ENCODE results near the gene SBK1.

- TF ChIP-seq CTCF (IDR thresholded peaks at IDR 0.05) (peak in 5 of 7 experiments; percentile 30 to 75 (median 45)), EP300 (IDR thresholded peaks at IDR 0.05) (no peak), POLR2A (IDR thresholded peaks at IDR 0.05) (no peak), POLR2AphosphoS5 (IDR thresholded peaks at IDR 0.05) (no peak)
These were observed 34.7 kb downstream of the SBK1 start for GRCh38 chr16:28326881-28327610.

All from stomach (tissue), 4 donors.